ENCODE results near the gene LRMDA. TPM values are rescaled to one million over a fixed set of nuclear protein-coding genes. Genes with fewer than 3 reads are reported as not detected.

The LRMDA gene
- total RNA-seq, 3 donors from 2014 or later = 8.3 to 17.1 (median 11.1) TPM

DNA sequence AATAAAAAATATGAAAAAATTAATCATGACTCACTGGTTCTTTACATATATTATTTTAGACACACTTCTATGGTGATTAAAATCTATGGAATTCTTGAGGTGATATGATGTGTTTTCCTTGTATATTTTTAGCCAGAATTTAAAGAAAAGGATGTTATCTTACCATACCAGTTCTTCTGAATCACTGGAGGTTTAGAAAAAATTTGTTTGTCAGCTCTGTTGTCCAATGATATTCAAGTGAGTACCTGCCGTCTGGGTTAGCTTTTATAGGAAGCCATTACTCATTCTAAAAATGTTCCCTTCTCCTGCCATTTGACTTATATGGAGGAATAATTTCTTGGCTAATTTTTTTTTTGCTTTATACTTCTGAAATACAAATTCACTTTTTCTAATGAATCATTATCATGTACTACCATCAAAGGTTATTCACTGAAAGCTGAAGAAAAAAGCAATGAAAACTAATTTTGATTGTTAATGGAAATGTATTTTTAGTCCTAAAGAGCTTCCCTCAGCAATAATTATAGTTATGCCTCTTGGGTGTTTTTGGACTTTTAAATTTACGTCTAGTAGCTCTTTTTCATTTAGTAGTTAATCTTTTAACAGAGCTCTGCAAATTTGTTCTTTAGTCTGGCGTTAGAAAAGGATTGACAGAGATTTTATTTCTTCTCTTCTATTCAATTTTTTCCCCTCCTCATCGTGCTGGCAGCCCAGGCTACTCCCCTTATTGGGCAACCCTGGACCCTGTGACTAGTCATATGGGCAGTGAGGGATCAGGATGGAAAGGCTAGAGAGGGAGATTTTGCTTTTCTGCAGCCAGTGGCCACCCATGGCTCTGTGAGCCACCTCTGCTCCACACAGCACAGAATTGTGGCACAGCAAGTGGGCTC is 434.2 kb downstream of the LRMDA start:
- H3K4me3 ChIP-seq = no peak overlapping the region
- no peaks in the 10 kb centered on the region for H3K4me1 ChIP-seq
- no peak for TF ChIP-seq POLR2AphosphoS5 (IDR thresholded peaks at IDR 0.05)
- TF ChIP-seq, protein P1, sequence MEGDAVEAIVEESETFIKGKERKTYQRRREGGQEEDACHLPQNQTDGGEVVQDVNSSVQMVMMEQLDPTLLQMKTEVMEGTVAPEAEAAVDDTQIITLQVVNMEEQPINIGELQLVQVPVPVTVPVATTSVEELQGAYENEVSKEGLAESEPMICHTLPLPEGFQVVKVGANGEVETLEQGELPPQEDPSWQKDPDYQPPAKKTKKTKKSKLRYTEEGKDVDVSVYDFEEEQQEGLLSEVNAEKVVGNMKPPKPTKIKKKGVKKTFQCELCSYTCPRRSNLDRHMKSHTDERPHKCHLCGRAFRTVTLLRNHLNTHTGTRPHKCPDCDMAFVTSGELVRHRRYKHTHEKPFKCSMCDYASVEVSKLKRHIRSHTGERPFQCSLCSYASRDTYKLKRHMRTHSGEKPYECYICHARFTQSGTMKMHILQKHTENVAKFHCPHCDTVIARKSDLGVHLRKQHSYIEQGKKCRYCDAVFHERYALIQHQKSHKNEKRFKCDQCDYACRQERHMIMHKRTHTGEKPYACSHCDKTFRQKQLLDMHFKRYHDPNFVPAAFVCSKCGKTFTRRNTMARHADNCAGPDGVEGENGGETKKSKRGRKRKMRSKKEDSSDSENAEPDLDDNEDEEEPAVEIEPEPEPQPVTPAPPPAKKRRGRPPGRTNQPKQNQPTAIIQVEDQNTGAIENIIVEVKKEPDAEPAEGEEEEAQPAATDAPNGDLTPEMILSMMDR (IDR thresholded peaks at IDR 0.05) = no peak
- H3K27ac ChIP-seq = no peak overlapping the region
- DNase-seq (ENCODE audit: low spot score in 2 of 2) = no peak
- H3K36me3 ChIP-seq = no peaks in the 10 kb centered on the region
- no peaks in the 10 kb centered on the region for H3K27me3 ChIP-seq
- H3K9me3 ChIP-seq = no peaks in the 10 kb centered on the region
- intact Hi-C loops (cut with DNase I; ENCODE audit: low total_unique reads) = loop anchor here (2.0 kb wide), 1 partner anchor 55 kb away; no protein-coding TSS in a partner anchor

DNA sequence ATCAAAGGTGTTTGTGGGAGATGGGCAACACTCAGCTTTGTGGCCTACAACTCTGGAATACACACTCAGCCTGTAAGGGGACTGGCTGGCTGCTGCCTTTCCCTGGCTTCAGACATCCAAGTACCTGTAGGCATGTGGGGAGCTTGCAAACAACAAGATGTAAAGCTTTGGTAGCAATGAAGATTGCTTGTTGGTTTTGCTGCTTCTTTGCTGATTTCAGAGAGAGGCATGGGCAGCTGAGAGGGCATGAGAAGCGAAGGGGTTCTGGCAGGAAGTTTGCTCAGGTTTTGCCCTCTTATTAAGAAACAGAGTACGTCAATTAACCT is 434.8 kb downstream of the LRMDA start:
- DNase-seq (ENCODE audit: low spot score in 2 of 2) = no peak
- intact Hi-C loops (cut with DNase I; ENCODE audit: low total_unique reads) = no loop called here
- H3K4me1 ChIP-seq = no peaks in the 10 kb centered on the region
- H3K9me3 ChIP-seq = no peaks in the 10 kb centered on the region
- no peaks in the 10 kb centered on the region for H3K27me3 ChIP-seq
- no peak overlapping the region for H3K27ac ChIP-seq
- H3K36me3 ChIP-seq = no peaks in the 10 kb centered on the region
- H3K4me3 ChIP-seq = no peak overlapping the region
- TF ChIP-seq POLR2A (IDR thresholded peaks at IDR 0.05) (no peak), POLR2AphosphoS5 (IDR thresholded peaks at IDR 0.05) (no peak)
- TF ChIP-seq, protein P1 (IDR thresholded peaks at IDR 0.05) = no peak

DNA sequence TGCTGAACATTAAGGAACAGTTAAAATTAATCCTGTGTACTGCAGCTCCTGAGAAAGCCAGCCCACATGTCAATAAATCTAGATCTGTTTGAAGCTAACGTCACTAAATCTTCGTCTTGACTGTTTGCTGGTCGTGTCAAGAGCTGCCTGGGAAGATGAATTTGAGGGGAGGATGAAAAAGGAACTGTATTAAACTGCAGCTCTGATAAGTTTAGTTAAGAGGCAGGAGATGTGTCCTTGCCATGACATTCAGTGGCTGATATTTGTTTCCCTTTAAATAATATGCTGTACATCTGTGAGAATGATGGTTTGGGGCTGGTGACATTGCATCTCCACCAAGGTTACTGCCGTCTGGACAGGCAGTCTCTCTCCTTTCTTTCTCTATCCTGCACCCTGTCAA is 435.3 kb downstream of the LRMDA start:
- intact Hi-C loops (cut with DNase I; ENCODE audit: low total_unique reads) = no loop called here
- Histone ChIP-seq H3K36me3 (no peaks in the 10 kb centered on the region), H3K27ac (no peak overlapping the region), H3K4me1 (no peaks in the 10 kb centered on the region), H3K27me3 (no peaks in the 10 kb centered on the region), H3K4me3 (no peak overlapping the region), H3K9me3 (no peaks in the 10 kb centered on the region)
- no peak for DNase-seq (ENCODE audit: low spot score in 2 of 2)
- TF ChIP-seq, protein P1 (IDR thresholded peaks at IDR 0.05) = no peak
- TF ChIP-seq POLR2AphosphoS5 (IDR thresholded peaks at IDR 0.05) (no peak), POLR2A (IDR thresholded peaks at IDR 0.05) (no peak)

DNA sequence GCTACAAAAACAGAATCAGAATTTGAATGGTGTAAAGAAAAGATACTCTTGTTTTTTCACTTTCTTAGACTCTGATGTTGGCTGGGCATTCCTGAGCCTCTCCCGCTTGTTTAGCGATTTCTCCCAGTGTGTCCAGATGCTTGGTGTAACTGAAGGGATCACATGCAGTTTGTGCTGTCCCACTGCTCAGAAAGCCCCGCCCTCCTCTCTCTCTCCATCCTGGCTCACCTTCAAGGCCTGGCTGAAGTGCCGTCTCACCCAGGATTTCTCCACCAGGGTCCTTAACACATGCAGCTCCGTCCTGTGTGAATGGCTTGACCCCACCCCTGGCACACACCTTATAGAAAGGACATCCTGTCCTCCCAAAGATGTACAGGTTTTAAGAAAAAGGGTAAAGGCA is 437.1 kb downstream of the LRMDA start:
- Histone ChIP-seq H3K27ac (no peak overlapping the region), H3K9me3 (no peaks in the 10 kb centered on the region), H3K27me3 (no peaks in the 10 kb centered on the region), H3K36me3 (no peaks in the 10 kb centered on the region), H3K4me1 (no peaks in the 10 kb centered on the region), H3K4me3 (no peak overlapping the region)
- TF ChIP-seq POLR2AphosphoS5 (IDR thresholded peaks at IDR 0.05) = no peak
- TF ChIP-seq, protein P1 (IDR thresholded peaks at IDR 0.05) = no peak
- TF ChIP-seq POLR2A (IDR thresholded peaks at IDR 0.05) = no peak
- DNase-seq (ENCODE audit: low spot score in 2 of 2) = no peak
- intact Hi-C loops (cut with DNase I; ENCODE audit: low total_unique reads) = no loop called here

DNA sequence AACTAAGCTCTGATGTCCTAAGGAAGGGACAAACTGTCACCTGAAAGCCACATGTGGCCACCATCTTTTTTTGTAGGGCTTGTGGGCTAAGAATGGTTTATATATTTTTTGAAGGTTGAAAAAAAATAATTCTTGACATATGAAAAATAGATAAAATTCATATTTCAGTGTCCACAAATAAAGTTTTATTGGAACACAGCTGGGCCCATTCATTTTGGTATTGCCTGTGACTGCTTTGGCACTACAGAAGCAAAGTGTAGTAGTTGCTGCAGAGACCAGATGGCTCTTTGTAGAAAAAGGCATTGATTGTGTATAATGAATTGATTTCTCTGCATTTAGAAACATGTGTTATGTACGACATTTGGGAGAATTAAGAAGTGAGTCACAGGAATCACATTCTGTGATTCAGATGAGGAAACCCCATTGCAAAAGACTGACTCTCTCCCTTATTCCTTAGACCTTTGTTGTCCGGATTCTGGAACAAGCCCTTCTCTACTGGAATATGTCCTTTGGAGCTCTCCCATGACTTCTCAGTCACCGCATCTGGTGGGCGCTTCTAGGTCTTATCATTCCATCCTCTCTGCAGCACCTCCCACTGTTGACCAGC is 438.7 kb downstream of the LRMDA start:
- DNase-seq (ENCODE audit: low spot score in 2 of 2) = no peak
- H3K27me3 ChIP-seq = no peaks in the 10 kb centered on the region
- intact Hi-C loops (cut with DNase I; ENCODE audit: low total_unique reads) = no loop called here
- no peak overlapping the region for H3K4me3 ChIP-seq
- H3K27ac ChIP-seq = no peak overlapping the region
- H3K4me1 ChIP-seq = no peaks in the 10 kb centered on the region
- H3K9me3 ChIP-seq = no peaks in the 10 kb centered on the region
- TF ChIP-seq POLR2A (IDR thresholded peaks at IDR 0.05) (no peak), POLR2AphosphoS5 (IDR thresholded peaks at IDR 0.05) (no peak)
- TF ChIP-seq, protein P1 (IDR thresholded peaks at IDR 0.05) = no peak
- H3K36me3 ChIP-seq = no peaks in the 10 kb centered on the region
